HG03565 (cell line): Measurements from ENCODE around the gene NF1.
"Not testable (repeated sequence)": the region's sequence is repeated elsewhere in the genome, so short reads cannot be mapped to it uniquely, and the experiment has no call there.

ENCODE experiments used
- ATAC-seq: cut with Tn5 transposase; IDR thresholded peaks from one replicate; pipeline ENCODE4 v1.9.1; 2021; ENCODE audit warnings: mild to moderate bottlenecking, moderate library complexity; ENCODE audit not compliant: unreplicated experiment

NF1 gene

GRCh38 chr17:31130286-31131224 is 35.8 kb downstream of the NF1 start:
- no peak for ATAC-seq

- ATAC-seq = no peak
Measured at GRCh38 chr17:31131299-31131698, 36.5 kb downstream of the NF1 start.

- ATAC-seq = no peak
Measured at GRCh38 chr17:31132977-31133376, 38.2 kb downstream of the NF1 start.

GRCh38 chr17:31134576-31134975 is 39.8 kb downstream of the NF1 start:
- no peak for ATAC-seq

GRCh38 chr17:31136319-31136718 is 41.5 kb downstream of the NF1 start:
- no peak for ATAC-seq

- ATAC-seq = no peak
Measured at GRCh38 chr17:31140111-31140510, 45.3 kb downstream of the NF1 start.

GRCh38 chr17:31144428-31144827 is 49.7 kb downstream of the NF1 start:
- no peak for ATAC-seq

GRCh38 chr17:31144836-31145235 is 50.1 kb downstream of the NF1 start:
- ATAC-seq = no peak

GRCh38 chr17:31147507-31148202 is 52.9 kb downstream of the NF1 start:
- ATAC-seq = no peak

- no peak for ATAC-seq
Measured at GRCh38 chr17:31148205-31148604, 53.4 kb downstream of the NF1 start.

GRCh38 chr17:31152271-31152670 is 57.5 kb downstream of the NF1 start:
- no peak for ATAC-seq

- no peak for ATAC-seq
Measured at GRCh38 chr17:31155208-31155810, 60.5 kb downstream of the NF1 start.

GRCh38 chr17:31156326-31156725 is 61.5 kb downstream of the NF1 start:
- no peak for ATAC-seq

GRCh38 chr17:31156864-31157263 is 62.1 kb downstream of the NF1 start:
- not testable (repeated sequence) for ATAC-seq

GRCh38 chr17:31158746-31159377 is 64.1 kb downstream of the NF1 start:
- no peak for ATAC-seq

- ATAC-seq = no peak
Measured at GRCh38 chr17:31163091-31163781, 68.5 kb downstream of the NF1 start.

- ATAC-seq = no peak
Measured at GRCh38 chr17:31167111-31167510, 72.3 kb downstream of the NF1 start.

- no peak for ATAC-seq
Measured at GRCh38 chr17:31171701-31172100, 76.9 kb downstream of the NF1 start.

- ATAC-seq = no peak
Measured at GRCh38 chr17:31172388-31172787, 77.6 kb downstream of the NF1 start.

GRCh38 chr17:31174215-31174614 is 79.4 kb downstream of the NF1 start:
- no peak for ATAC-seq

GRCh38 chr17:31175237-31175636 is 80.5 kb downstream of the NF1 start:
- no peak for ATAC-seq
